Measurements from ENCODE around the gene MGAT1.
"Not testable (repeated sequence)": the region's sequence is repeated elsewhere in the genome, so short reads cannot be mapped to it uniquely, and the experiment has no call there.

MGAT1 gene

DNA sequence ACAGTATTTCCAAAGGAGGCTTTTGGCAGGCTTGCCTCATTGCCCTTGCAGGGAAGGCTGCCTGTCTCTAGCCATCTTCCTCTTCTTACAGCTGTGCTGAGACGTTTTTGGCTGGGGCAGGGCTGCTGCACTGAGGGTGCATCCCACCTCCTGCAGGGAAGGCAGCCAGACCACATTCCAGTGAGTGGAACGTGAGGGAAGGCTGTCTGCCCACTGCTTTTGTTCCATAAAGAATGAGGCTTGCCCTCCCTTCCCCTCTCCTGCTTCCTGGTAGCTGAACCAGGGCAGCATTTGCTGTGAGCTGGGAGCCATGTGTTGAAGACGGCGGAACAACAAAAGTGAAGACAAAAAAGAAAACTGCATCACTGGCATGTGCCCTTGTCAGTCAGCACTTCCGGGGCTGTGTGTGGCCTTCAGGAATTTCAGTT lies 16.8 kb downstream of the MGAT1 start:
- H3K36me3 ChIP-seq (ENCODE audit: control insufficient read depth in 2 of 2, insufficient read depth in 2 of 2, low read length in 2 of 2): peaks cover 8 to 14% of the 10 kb centered on the region in 2 donors
- no peaks in the 10 kb centered on the region for H3K9me3 ChIP-seq (ENCODE audit: control insufficient read depth in 2 of 2, low read length in 2 of 2)
- H3K27ac ChIP-seq (ENCODE audit: low read depth in 2 of 2, low read length in 2 of 2): peak overlapping the region; percentile 64 to 77
- H3K4me3 ChIP-seq (ENCODE audit: low read length in 2 of 2): no peak overlapping the region
- peaks cover 3 to 4% of the 10 kb centered on the region in 2 donors for H3K4me1 ChIP-seq (ENCODE audit: control insufficient read depth in 2 of 2, insufficient read depth in 2 of 2, low read length in 2 of 2)
- H3K9ac ChIP-seq (ENCODE audit: low read depth in 1 of 2, low read length in 2 of 2): no peak overlapping the region
- H3K27me3 ChIP-seq (ENCODE audit: control insufficient read depth in 2 of 2, insufficient read depth in 2 of 2, low read length in 2 of 2): no peaks in the 10 kb centered on the region

DNA sequence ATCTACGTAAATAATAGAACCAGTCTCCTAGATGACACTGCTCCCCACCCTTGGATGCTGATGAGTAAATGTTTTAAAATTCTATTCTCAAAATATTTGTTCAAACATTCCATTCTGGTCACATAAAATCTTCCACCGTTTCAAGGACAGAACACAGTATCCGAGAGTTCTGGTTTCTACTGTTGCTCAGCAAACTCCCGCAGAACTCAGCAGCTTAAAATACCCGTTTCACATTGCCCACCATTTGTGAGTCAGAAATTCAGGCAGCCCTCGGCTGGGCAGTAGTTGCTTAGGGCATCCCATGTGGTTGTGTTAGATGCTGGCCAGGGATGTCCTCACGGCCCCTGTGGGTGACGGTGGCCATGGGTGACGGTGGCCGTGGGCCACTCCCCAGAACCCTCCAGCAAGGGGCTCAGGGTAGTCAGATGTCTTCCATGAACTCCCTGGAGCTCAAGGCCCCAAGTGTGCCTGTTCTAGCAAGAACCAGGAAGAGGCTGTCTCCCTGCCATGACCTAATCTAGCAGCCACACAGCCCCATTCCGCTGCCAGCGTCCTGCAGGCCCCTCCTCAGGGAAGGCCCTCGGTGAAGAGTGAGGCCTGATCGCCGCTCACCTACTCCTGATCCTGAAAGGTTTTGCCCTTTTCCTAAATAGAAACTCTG lies 17.4 kb downstream of the MGAT1 start:
- Histone ChIP-seq H3K9me3 (ENCODE audit: control insufficient read depth in 2 of 2, low read length in 2 of 2) (no peaks in the 10 kb centered on the region), H3K27ac (ENCODE audit: low read depth in 2 of 2, low read length in 2 of 2) (peak overlapping the region; percentile 64 to 77), H3K36me3 (ENCODE audit: control insufficient read depth in 2 of 2, insufficient read depth in 2 of 2, low read length in 2 of 2) (peaks cover 8 to 9% of the 10 kb centered on the region in 2 donors), H3K4me3 (ENCODE audit: low read length in 2 of 2) (no peak overlapping the region), H3K9ac (ENCODE audit: low read depth in 1 of 2, low read length in 2 of 2) (no peak overlapping the region), H3K27me3 (ENCODE audit: control insufficient read depth in 2 of 2, insufficient read depth in 2 of 2, low read length in 2 of 2) (no peaks in the 10 kb centered on the region), H3K4me1 (ENCODE audit: control insufficient read depth in 2 of 2, insufficient read depth in 2 of 2, low read length in 2 of 2) (peaks cover 3 to 4% of the 10 kb centered on the region in 2 donors)

DNA sequence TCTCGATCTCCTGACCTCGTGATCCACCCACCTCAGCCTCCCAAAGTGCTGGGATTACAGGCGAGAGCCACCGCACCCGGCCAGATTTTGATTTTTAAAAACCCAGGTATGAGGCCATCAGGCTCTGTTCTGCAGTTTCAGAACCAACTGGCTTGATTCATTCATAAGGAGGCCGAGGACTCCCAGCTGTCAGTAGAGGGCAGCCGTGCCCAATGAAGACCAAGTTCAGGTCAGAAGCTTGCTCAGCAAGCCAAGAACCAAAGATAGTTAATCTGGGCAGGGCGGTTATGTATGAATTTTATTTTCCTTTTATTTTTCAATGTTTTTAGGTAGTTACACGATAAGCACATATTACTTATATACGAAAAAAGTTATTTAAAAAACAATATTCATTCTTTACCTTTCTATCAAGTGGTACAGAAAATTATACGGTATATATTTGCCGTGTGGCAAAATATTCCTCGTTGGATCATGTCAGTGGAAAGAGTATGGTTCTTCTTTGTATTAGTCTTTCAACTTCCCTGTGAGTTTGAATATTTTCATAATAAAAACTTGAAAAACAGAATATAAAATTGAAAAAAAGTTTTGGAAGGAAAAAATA lies 18.0 kb downstream of the MGAT1 start:
- Histone ChIP-seq H3K9ac (ENCODE audit: low read depth in 1 of 2, low read length in 2 of 2) (no peak overlapping the region), H3K4me1 (ENCODE audit: control insufficient read depth in 2 of 2, insufficient read depth in 2 of 2, low read length in 2 of 2) (peaks cover 3 to 4% of the 10 kb centered on the region in 2 donors), H3K9me3 (ENCODE audit: control insufficient read depth in 2 of 2, low read length in 2 of 2) (no peaks in the 10 kb centered on the region), H3K36me3 (ENCODE audit: control insufficient read depth in 2 of 2, insufficient read depth in 2 of 2, low read length in 2 of 2) (peaks cover 3 to 4% of the 10 kb centered on the region in 2 donors), H3K27ac (ENCODE audit: low read depth in 2 of 2, low read length in 2 of 2) (no peak overlapping the region), H3K4me3 (ENCODE audit: low read length in 2 of 2) (no peak overlapping the region), H3K27me3 (ENCODE audit: control insufficient read depth in 2 of 2, insufficient read depth in 2 of 2, low read length in 2 of 2) (no peaks in the 10 kb centered on the region)

DNA sequence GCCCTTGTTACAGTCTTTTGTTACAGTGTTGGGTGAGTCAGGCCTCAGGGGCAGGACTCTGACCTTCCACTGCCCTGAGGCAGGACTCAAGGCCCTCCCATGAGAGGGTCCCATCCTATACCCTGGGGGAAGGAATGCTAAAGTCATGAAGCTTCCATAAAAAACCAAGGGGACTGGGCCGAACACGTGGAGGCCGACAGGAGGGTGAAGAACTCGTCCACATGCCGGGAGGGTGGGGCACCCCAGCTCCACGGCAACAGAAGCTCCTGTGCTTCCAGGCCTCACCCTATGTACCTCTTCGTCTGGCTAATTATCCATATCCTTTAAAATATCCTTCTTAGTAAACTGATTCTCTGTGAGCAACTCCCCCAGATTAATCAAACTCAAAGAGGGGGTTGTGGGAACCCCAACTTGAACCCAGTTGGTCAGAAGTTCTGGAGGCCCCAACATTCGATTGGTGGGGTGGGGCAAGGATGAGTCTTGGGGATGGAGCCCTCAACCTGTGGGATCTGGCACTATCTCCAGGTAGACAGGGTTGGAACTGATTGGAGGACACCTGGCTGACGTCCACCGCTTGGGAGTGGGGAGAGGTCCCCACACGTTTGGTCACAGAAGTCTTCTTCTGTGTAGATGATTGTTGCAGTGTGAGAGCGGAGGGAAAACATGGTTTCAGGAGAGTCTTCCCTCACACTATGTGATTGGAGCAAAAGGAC lies 19.1 kb downstream of the MGAT1 start:
- Histone ChIP-seq H3K36me3 (ENCODE audit: control insufficient read depth in 2 of 2, insufficient read depth in 2 of 2, low read length in 2 of 2) (peaks cover 0 to 4% of the 10 kb centered on the region in 2 donors), H3K9ac (ENCODE audit: low read depth in 1 of 2, low read length in 2 of 2) (no peak overlapping the region), H3K4me3 (ENCODE audit: low read length in 2 of 2) (no peak overlapping the region), H3K27ac (ENCODE audit: low read depth in 2 of 2, low read length in 2 of 2) (no peak overlapping the region), H3K27me3 (ENCODE audit: control insufficient read depth in 2 of 2, insufficient read depth in 2 of 2, low read length in 2 of 2) (no peaks in the 10 kb centered on the region), H3K4me1 (ENCODE audit: control insufficient read depth in 2 of 2, insufficient read depth in 2 of 2, low read length in 2 of 2) (peaks cover 3 to 4% of the 10 kb centered on the region in 2 donors), H3K9me3 (ENCODE audit: control insufficient read depth in 2 of 2, low read length in 2 of 2) (no peaks in the 10 kb centered on the region)

DNA sequence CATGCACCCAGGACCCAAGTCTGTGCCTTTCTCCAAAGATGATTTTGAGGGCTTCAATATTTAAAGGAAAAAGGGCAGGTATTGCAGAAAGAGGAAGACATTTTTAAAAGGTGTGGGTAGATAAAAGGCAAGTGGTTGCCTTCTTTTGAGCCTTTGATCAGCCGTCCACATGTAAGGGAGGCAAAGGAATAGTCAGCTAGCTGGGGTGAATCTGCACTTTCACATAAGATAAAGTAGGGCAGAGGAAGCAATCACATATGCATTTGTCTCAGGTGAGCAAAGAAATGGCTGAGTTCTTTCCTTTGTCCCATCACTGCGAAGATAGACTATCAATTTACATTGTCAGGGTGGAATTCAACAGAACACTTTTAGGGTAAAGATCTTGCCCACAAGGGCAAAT lies 19.9 kb downstream of the MGAT1 start:
- Histone ChIP-seq H3K27ac (ENCODE audit: low read depth in 2 of 2, low read length in 2 of 2) (no peak overlapping the region), H3K9ac (ENCODE audit: low read depth in 1 of 2, low read length in 2 of 2) (no peak overlapping the region), H3K36me3 (ENCODE audit: control insufficient read depth in 2 of 2, insufficient read depth in 2 of 2, low read length in 2 of 2) (peaks cover 0 to under 1% of the 10 kb centered on the region in 2 donors), H3K9me3 (ENCODE audit: control insufficient read depth in 2 of 2, low read length in 2 of 2) (no peaks in the 10 kb centered on the region), H3K27me3 (ENCODE audit: control insufficient read depth in 2 of 2, insufficient read depth in 2 of 2, low read length in 2 of 2) (no peaks in the 10 kb centered on the region), H3K4me1 (ENCODE audit: control insufficient read depth in 2 of 2, insufficient read depth in 2 of 2, low read length in 2 of 2) (peaks cover 3 to 4% of the 10 kb centered on the region in 2 donors), H3K4me3 (ENCODE audit: low read length in 2 of 2) (no peak overlapping the region)

DNA sequence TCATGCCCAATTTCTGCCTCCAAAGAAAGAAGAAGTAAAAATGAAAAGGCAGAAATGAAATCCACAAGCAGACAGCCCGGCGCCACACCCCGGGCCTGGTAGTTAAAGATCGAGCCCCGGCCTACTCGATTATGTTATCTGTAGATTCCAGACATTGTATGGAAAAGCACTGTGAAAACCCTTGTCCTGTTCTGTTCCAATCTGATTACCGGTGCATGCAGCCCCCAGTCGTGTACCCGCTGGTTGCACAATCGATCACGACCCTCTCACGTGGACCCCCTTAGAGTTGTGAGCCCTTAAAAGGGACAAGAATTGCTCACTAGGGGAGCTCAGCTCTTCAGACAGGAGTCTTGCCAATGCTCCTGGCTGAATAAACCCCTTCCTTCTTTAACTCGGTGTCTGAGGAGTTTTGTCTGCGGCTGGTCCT lies 20.7 kb downstream of the MGAT1 start:
- not testable (repeated sequence) for H3K9ac ChIP-seq (ENCODE audit: low read depth in 1 of 2, low read length in 2 of 2); H3K27ac ChIP-seq (ENCODE audit: low read depth in 2 of 2, low read length in 2 of 2); H3K27me3 ChIP-seq (ENCODE audit: control insufficient read depth in 2 of 2, insufficient read depth in 2 of 2, low read length in 2 of 2); H3K36me3 ChIP-seq (ENCODE audit: control insufficient read depth in 2 of 2, insufficient read depth in 2 of 2, low read length in 2 of 2); H3K4me3 ChIP-seq (ENCODE audit: low read length in 2 of 2); H3K4me1 ChIP-seq (ENCODE audit: control insufficient read depth in 2 of 2, insufficient read depth in 2 of 2, low read length in 2 of 2); H3K9me3 ChIP-seq (ENCODE audit: control insufficient read depth in 2 of 2, low read length in 2 of 2)

DNA sequence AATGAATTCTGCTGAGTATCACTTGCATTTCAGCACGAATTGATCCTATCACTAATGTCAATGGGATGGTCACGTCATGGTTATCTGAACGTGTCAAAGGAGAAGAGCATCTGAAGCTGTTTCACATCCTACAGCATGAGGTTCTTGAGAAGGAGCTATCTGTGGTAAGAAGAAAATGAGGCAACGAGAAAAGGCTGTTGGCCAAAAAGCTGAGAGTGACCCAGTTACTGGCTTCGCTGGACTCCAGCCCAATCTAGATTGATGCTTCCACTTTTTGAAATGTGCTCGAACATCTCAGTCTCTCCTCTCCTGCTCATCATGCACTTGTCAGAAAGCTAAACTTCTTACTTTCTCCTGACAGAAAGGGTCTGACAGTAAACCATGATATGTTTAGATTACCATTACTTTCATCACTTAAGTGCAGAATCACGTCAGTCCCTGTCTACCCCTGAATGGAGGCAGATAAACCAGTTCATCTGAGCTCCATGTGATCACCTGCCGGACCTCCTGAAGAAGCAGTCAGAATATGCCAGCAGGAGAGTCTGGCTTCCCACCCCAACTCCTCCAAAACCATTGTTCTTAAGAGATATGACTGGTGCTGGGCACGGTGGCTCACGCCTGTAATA lies 22.5 kb downstream of the MGAT1 start:
- Histone ChIP-seq H3K9ac (ENCODE audit: low read depth in 1 of 2, low read length in 2 of 2) (no peak overlapping the region), H3K36me3 (ENCODE audit: control insufficient read depth in 2 of 2, insufficient read depth in 2 of 2, low read length in 2 of 2) (no peaks in the 10 kb centered on the region), H3K27ac (ENCODE audit: low read depth in 2 of 2, low read length in 2 of 2) (no peak overlapping the region), H3K4me1 (ENCODE audit: control insufficient read depth in 2 of 2, insufficient read depth in 2 of 2, low read length in 2 of 2) (peaks cover 0 to 1% of the 10 kb centered on the region in 2 donors), H3K4me3 (ENCODE audit: low read length in 2 of 2) (no peak overlapping the region), H3K27me3 (ENCODE audit: control insufficient read depth in 2 of 2, insufficient read depth in 2 of 2, low read length in 2 of 2) (no peaks in the 10 kb centered on the region), H3K9me3 (ENCODE audit: control insufficient read depth in 2 of 2, low read length in 2 of 2) (no peaks in the 10 kb centered on the region)

DNA sequence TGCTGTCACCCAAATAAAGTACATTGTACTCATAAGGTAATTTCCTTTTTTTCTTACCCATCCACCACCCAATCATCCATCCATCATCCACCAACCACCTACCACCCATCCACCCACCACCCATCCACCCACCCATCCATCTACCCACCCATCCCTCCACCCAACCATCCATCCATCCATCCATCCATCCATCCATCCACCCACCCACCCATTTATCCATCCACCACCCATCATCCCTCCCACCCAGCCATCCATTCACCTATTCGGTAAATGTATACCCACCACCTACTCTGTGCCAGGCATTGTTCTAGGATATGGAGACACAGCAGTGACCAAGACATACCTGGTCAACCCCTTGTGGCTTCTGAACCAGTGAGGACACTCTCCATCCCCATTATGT lies 25.1 kb downstream of the MGAT1 start:
- Histone ChIP-seq H3K4me3 (ENCODE audit: low read length in 2 of 2) (no peak overlapping the region), H3K9ac (ENCODE audit: low read depth in 1 of 2, low read length in 2 of 2) (no peak overlapping the region), H3K4me1 (ENCODE audit: control insufficient read depth in 2 of 2, insufficient read depth in 2 of 2, low read length in 2 of 2) (no peaks in the 10 kb centered on the region), H3K27ac (ENCODE audit: low read depth in 2 of 2, low read length in 2 of 2) (no peak overlapping the region), H3K36me3 (ENCODE audit: control insufficient read depth in 2 of 2, insufficient read depth in 2 of 2, low read length in 2 of 2) (no peaks in the 10 kb centered on the region), H3K27me3 (ENCODE audit: control insufficient read depth in 2 of 2, insufficient read depth in 2 of 2, low read length in 2 of 2) (no peaks in the 10 kb centered on the region), H3K9me3 (ENCODE audit: control insufficient read depth in 2 of 2, low read length in 2 of 2) (no peaks in the 10 kb centered on the region)

DNA sequence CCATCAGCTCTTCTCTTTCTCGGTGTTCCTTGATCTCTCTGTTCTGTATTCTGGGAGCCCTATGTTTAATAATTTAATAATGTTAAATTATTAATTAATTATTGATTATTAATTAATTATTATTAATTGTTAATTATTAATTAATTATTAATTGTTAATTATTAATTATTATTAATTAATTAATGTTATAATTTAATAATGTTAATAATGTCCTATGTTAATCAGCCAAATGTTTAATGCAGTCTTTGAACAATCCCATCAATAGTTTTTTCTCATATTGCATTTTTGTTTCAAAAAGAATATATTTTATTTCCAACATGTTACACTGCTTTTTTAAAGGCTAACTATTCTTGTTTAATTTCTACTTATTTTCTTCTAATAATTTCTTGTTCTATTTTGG lies 26.2 kb downstream of the MGAT1 start:
- Histone ChIP-seq H3K9ac (ENCODE audit: low read depth in 1 of 2, low read length in 2 of 2) (no peak overlapping the region), H3K9me3 (ENCODE audit: control insufficient read depth in 2 of 2, low read length in 2 of 2) (no peaks in the 10 kb centered on the region), H3K27me3 (ENCODE audit: control insufficient read depth in 2 of 2, insufficient read depth in 2 of 2, low read length in 2 of 2) (no peaks in the 10 kb centered on the region), H3K4me3 (ENCODE audit: low read length in 2 of 2) (no peak overlapping the region), H3K27ac (ENCODE audit: low read depth in 2 of 2, low read length in 2 of 2) (no peak overlapping the region), H3K36me3 (ENCODE audit: control insufficient read depth in 2 of 2, insufficient read depth in 2 of 2, low read length in 2 of 2) (no peaks in the 10 kb centered on the region), H3K4me1 (ENCODE audit: control insufficient read depth in 2 of 2, insufficient read depth in 2 of 2, low read length in 2 of 2) (no peaks in the 10 kb centered on the region)

DNA sequence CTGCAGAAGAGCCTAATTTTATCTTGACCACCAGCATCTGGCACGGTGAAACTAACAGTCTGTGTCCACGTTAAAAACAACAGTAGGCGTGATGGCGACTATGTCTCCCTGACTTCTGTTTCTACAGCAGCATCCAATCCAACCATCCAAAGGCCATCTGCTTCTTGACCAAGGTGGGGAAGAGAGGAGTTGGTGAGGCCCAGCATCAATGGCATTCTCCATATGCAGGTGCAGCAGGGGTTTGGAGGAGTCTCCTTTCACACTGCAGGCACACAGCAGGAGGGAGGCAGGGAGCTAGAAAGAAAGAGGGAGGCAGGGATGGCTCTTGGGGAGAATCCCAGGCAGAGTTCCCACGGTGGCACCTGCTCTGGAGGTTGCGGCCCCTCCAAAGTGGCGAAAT lies 27.0 kb downstream of the MGAT1 start:
- Histone ChIP-seq H3K27me3 (ENCODE audit: control insufficient read depth in 2 of 2, insufficient read depth in 2 of 2, low read length in 2 of 2) (no peaks in the 10 kb centered on the region), H3K4me3 (ENCODE audit: low read length in 2 of 2) (no peak overlapping the region), H3K9ac (ENCODE audit: low read depth in 1 of 2, low read length in 2 of 2) (no peak overlapping the region), H3K9me3 (ENCODE audit: control insufficient read depth in 2 of 2, low read length in 2 of 2) (no peaks in the 10 kb centered on the region), H3K4me1 (ENCODE audit: control insufficient read depth in 2 of 2, insufficient read depth in 2 of 2, low read length in 2 of 2) (no peaks in the 10 kb centered on the region), H3K27ac (ENCODE audit: low read depth in 2 of 2, low read length in 2 of 2) (no peak overlapping the region), H3K36me3 (ENCODE audit: control insufficient read depth in 2 of 2, insufficient read depth in 2 of 2, low read length in 2 of 2) (no peaks in the 10 kb centered on the region)

Measured in mucosa of rectum (tissue), 2 donors.